Measurements from ENCODE around the gene RFC4.
A peak's percentile ranks its signal among the peaks of the same experiment; 100 is the strongest.

RFC4 gene

DNA sequence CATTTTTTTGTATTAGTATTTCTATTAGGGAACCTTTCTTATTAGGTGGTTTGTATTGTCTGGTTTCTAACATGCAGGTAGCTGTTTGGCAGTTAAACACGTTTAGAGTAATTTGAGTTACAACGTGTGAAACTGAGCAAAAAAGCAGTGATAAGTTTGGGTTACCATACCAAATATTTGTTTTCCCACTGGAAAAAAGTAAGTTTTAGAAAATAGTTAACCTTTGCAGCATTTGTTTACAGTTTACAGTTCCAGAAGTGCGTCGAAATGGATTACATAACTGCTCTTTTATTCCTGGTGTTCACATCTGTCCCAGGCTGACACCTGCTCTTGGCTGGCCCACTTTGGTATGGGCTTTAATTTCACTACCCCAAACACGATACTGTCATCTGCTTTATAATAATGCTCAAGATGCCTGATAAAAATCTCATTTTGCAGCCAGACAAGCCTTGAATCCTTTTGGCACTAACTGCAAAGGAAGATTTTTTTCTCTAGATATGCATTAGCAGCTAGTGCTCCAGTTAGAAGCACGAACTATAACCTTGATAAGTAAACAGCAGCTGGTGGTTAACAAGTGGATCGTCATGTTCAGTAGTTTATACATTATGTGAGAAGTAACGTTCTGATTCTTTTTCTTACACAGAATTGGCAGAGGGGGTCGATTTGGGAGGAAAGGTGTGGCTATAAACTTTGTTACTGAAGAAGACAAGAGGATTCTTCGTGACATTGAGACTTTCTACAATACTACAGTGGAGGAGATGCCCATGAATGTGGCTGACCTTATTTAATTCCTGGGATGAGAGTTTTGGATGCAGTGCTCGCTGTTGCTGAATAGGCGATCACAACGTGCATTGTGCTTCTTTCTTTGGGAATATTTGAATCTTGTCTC, 17.6 kb downstream of the RFC4 start:
- TF ChIP-seq EZH2 (IDR thresholded peaks at IDR 0.05; ENCODE audit: borderline replicate concordance, low read length), result no peak
- TF ChIP-seq, protein P1, sequence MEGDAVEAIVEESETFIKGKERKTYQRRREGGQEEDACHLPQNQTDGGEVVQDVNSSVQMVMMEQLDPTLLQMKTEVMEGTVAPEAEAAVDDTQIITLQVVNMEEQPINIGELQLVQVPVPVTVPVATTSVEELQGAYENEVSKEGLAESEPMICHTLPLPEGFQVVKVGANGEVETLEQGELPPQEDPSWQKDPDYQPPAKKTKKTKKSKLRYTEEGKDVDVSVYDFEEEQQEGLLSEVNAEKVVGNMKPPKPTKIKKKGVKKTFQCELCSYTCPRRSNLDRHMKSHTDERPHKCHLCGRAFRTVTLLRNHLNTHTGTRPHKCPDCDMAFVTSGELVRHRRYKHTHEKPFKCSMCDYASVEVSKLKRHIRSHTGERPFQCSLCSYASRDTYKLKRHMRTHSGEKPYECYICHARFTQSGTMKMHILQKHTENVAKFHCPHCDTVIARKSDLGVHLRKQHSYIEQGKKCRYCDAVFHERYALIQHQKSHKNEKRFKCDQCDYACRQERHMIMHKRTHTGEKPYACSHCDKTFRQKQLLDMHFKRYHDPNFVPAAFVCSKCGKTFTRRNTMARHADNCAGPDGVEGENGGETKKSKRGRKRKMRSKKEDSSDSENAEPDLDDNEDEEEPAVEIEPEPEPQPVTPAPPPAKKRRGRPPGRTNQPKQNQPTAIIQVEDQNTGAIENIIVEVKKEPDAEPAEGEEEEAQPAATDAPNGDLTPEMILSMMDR (IDR thresholded peaks at IDR 0.05; ENCODE audit: low read length), result no peak
- H3K79me2 ChIP-seq (ENCODE audit: insufficient read depth, low read length), result peaks cover 24% of the 10 kb centered on the region
- no peak overlapping the region for H2AFZ ChIP-seq (ENCODE audit: low read length)
- peaks cover 84% of the 10 kb centered on the region for H3F3A ChIP-seq (ENCODE audit: insufficient read depth, low read length)
- 0 out of 2 replicates have a peak overlapping the region, but pooled peaks have one; percentile 0 for H3K4me2 ChIP-seq (ENCODE audit: low read length)
- no peak overlapping the region for H3K4me3 ChIP-seq (ENCODE audit: low read depth, low read length, poor library complexity, severe bottlenecking)
- H3K4me1 ChIP-seq (ENCODE audit: insufficient read depth, low read length, severe bottlenecking), result peaks cover 40% of the 10 kb centered on the region
- H3K9me3 ChIP-seq (ENCODE audit: low read length), result no peaks in the 10 kb centered on the region
- no peaks in the 10 kb centered on the region for H3K27me3 ChIP-seq (ENCODE audit: insufficient read depth, low read length)
- H3K27ac ChIP-seq (ENCODE audit: low read depth, low read length, poor library complexity, severe bottlenecking), result no peak overlapping the region
- no peak overlapping the region for H3K9ac ChIP-seq (ENCODE audit: low read length)
- H4K20me1 ChIP-seq (ENCODE audit: insufficient read depth, low read length), result peaks cover 11% of the 10 kb centered on the region; the same call in 1 of the 2 replicates
- peaks cover 97% of the 10 kb centered on the region for H3K36me3 ChIP-seq (ENCODE audit: insufficient read depth, low read length)
- H3K9me2 ChIP-seq (ENCODE audit: low read depth, low read length), result no peaks in the 10 kb centered on the region

- Histone ChIP-seq H3K9ac (ENCODE audit: low read length) (no peak overlapping the region; the same call in 1 of the 2 replicates), H2AFZ (ENCODE audit: low read length) (no peak overlapping the region), H3K27me3 (ENCODE audit: insufficient read depth, low read length) (no peaks in the 10 kb centered on the region), H3K36me3 (ENCODE audit: insufficient read depth, low read length) (peaks cover 93% of the 10 kb centered on the region), H4K20me1 (ENCODE audit: insufficient read depth, low read length) (peaks cover 11% of the 10 kb centered on the region; the same call in 1 of the 2 replicates), H3K9me3 (ENCODE audit: low read length) (no peaks in the 10 kb centered on the region), H3K9me2 (ENCODE audit: low read depth, low read length) (no peaks in the 10 kb centered on the region), H3F3A (ENCODE audit: insufficient read depth, low read length) (peaks cover 84% of the 10 kb centered on the region), H3K79me2 (ENCODE audit: insufficient read depth, low read length) (peaks cover 27% of the 10 kb centered on the region), H3K27ac (ENCODE audit: low read depth, low read length, poor library complexity, severe bottlenecking) (no peak overlapping the region), H3K4me2 (ENCODE audit: low read length) (peak overlapping the region; percentile 84), H3K4me1 (ENCODE audit: insufficient read depth, low read length, severe bottlenecking) (peaks cover 40% of the 10 kb centered on the region), H3K4me3 (ENCODE audit: low read depth, low read length, poor library complexity, severe bottlenecking) (peak overlapping the region; percentile 75)
- TF ChIP-seq, protein P1 (IDR thresholded peaks at IDR 0.05; ENCODE audit: low read length), result no peak
- no peak for TF ChIP-seq EZH2 (IDR thresholded peaks at IDR 0.05; ENCODE audit: borderline replicate concordance, low read length)
These were observed 18.4 kb downstream of the RFC4 start for GRCh38 chr3:186787642-186788481.

DNA sequence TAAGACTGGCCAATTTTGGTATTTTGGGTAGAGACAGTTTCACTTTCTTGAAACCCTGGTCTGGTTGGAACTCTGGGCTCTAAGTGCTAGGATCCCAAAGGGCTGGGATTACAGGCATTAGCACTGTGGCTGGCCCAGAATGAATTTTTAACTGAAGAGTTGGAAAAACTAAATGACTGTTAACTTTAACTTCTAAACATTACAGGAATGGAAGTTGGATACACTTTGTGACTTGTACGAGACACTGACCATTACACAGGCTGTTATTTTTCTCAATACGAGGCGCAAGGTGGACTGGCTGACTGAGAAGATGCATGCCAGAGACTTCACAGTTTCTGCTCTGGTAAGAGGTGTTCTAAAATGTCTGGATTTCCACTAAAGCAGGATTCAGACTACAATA, 19.4 kb downstream of the RFC4 start:
- H3K79me2 ChIP-seq (ENCODE audit: insufficient read depth, low read length), result peaks cover 27% of the 10 kb centered on the region
- peak overlapping the region; percentile 97; the same call in 1 of the 2 replicates for H3K9ac ChIP-seq (ENCODE audit: low read length)
- TF ChIP-seq, protein P1 (IDR thresholded peaks at IDR 0.05; ENCODE audit: low read length), result no peak
- no peak for TF ChIP-seq EZH2 (IDR thresholded peaks at IDR 0.05; ENCODE audit: borderline replicate concordance, low read length)
- peaks cover 48% of the 10 kb centered on the region for H3K4me1 ChIP-seq (ENCODE audit: insufficient read depth, low read length, severe bottlenecking)
- peak overlapping the region; percentile 8 for H3K27ac ChIP-seq (ENCODE audit: low read depth, low read length, poor library complexity, severe bottlenecking)
- H3F3A ChIP-seq (ENCODE audit: insufficient read depth, low read length), result peaks cover 77% of the 10 kb centered on the region
- H2AFZ ChIP-seq (ENCODE audit: low read length), result no peak overlapping the region
- H3K9me2 ChIP-seq (ENCODE audit: low read depth, low read length), result no peaks in the 10 kb centered on the region
- peaks cover 11% of the 10 kb centered on the region; the same call in 1 of the 2 replicates for H4K20me1 ChIP-seq (ENCODE audit: insufficient read depth, low read length)
- H3K36me3 ChIP-seq (ENCODE audit: insufficient read depth, low read length), result peaks cover 83% of the 10 kb centered on the region
- no peaks in the 10 kb centered on the region for H3K27me3 ChIP-seq (ENCODE audit: insufficient read depth, low read length)
- peak overlapping the region; percentile 84 for H3K4me2 ChIP-seq (ENCODE audit: low read length)
- peak overlapping the region; percentile 75 for H3K4me3 ChIP-seq (ENCODE audit: low read depth, low read length, poor library complexity, severe bottlenecking)
- no peaks in the 10 kb centered on the region for H3K9me3 ChIP-seq (ENCODE audit: low read length)

Measured in OCI-LY1 (cell line).